ENCODE measurements around the gene FTCD. TPM values are rescaled to one million over a fixed set of nuclear protein-coding genes. Genes with fewer than 3 reads are reported as not detected.
"Not testable (repeated sequence)": the region's sequence is repeated elsewhere in the genome, so short reads cannot be mapped to it uniquely, and the experiment has no call there.

FTCD gene, protein sequence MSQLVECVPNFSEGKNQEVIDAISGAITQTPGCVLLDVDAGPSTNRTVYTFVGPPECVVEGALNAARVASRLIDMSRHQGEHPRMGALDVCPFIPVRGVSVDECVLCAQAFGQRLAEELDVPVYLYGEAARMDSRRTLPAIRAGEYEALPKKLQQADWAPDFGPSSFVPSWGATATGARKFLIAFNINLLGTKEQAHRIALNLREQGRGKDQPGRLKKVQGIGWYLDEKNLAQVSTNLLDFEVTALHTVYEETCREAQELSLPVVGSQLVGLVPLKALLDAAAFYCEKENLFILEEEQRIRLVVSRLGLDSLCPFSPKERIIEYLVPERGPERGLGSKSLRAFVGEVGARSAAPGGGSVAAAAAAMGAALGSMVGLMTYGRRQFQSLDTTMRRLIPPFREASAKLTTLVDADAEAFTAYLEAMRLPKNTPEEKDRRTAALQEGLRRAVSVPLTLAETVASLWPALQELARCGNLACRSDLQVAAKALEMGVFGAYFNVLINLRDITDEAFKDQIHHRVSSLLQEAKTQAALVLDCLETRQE
- polyA plus RNA-seq (ENCODE audit: insufficient read length in 12 of 12), result 1 to 10 TPM in 7 of 12 donors, under 1 TPM in 3, not detected in 2; 0.13 to 2.8 (median 1.6) TPM
- long read RNA-seq, donor 1, result 0 reads
- long read RNA-seq, donor 2, result 0 reads
- long read RNA-seq, donor 3, result 0 reads
- long read RNA-seq, donor 4, result 0 reads
- long read RNA-seq, donor 5, result 0 reads
- long read RNA-seq, donor 6, result 0 reads
- long read RNA-seq, donor 7, result 0 reads
- long read RNA-seq, donor 8, result 0 reads
- long read RNA-seq, donor 9, result 0 reads
- long read RNA-seq, donor 10, result 0 reads
- long read RNA-seq, donor 11, result 0 reads

DNA sequence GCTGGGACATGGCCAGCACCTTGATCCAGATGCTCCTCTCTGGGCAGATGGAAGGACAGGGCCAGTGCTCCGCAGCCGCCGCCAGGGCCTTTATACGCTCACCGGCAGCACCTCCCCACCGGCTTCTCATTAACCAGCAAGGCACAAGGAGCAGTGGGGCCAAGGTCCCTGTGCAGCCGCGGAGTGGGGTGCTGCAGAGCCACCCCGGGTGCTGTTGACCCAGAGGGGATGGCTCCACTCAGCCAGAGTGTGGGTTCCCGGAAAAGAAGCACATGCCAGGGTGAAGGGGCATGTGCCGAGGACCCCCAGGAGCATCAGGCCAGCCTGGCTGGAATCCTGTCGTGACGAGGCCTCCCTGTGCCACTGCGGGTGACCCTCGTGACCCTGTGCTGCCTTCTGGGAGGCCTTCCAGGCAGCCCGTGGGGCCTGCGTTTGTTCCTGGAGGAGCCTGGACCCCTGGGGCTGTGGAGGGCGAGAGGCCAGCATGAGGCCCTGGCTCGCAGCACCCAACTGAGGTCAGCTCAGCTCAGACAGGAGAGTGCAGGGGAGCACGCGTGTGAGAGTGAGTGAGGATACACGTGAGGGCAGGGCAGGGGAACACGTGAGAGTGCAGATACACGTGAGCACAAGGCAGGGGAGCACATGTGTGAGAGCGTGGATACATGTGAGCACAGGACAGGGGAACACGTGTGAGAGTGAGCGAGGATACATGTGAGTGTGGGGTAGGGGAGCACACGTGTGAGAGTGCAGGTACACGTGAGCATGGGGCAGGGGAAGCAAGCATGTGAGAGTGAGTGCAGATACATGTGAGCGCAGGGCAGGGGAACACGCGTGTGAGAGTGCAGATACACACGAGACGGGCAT lies at the start of gene FTCD:
FTCD (minus strand) TSS at position 66 of the 864 bp plus-strand sequence; CDS start at position 10, 56 bp downstream.
- DNase-seq, result no peak

DNA sequence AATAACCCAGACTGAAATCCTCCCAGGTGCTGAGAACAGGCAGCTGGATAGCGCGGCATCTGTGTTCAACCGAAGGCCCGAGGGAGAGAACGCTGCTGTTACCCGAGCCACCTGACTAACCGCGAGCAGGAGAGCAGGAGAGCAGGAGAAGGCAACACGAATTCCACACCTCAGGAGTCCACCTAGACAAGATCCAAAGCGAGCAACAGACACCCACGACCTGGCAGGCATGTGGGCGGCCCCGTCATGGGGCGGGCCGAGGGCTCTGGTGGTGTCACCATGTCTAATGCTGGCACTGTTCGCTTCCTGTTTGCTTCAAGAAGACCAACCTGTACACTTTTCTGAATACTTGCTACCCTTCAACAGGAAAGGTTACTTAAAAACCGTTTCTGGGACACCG lies 49.8 kb upstream of the FTCD start:
- no peak for DNase-seq

DNA sequence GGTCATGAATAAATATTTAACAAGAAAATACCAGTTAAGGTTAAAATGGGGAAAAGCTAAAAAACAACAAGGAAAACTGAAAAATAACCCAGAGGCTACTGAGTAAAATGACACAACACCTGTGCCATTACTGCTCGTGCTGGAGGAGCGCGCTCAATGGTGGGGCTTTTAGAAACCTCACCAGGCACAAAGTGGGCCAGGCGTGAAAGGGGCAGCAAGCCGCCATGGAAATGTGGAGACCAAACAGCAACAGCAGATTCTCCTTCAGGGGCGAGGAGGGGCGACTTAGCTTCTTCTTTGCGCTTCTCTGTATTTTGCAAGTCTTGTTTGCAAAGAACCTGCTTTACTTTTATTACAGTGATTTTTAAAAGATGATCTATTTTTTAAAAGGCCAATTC lies 47.8 kb upstream of the FTCD start:
- DNase-seq, result no peak

DNA sequence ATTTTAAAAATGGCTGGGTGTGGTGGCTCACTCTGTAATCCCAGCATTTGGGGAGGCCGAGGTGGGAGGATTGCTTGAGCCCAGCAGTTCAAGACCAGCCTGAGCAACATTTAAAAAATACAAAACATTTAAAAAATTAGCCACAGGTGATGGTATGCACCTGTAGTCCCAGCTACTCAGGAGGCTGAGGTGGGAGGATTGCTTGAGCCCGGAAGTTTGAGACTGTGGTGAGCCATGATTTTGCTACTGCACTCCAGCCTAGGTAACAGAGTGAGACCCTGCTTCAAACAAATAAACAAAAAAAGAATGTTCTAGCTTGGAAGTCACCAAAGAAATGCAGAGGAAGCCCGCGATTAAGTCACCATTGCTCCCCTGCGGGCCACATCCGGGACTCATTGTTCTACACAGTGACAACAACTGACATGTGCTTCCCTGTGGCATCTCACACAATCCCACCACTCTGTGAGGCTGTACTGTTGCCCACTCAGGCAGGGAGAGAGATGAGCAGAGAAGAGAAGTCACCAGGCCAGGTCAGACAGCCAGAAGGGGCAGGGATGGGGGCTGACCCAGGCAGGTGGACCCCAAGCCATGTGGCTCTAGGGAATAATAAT lies 47.3 kb upstream of the FTCD start:
- no peak for DNase-seq

DNA sequence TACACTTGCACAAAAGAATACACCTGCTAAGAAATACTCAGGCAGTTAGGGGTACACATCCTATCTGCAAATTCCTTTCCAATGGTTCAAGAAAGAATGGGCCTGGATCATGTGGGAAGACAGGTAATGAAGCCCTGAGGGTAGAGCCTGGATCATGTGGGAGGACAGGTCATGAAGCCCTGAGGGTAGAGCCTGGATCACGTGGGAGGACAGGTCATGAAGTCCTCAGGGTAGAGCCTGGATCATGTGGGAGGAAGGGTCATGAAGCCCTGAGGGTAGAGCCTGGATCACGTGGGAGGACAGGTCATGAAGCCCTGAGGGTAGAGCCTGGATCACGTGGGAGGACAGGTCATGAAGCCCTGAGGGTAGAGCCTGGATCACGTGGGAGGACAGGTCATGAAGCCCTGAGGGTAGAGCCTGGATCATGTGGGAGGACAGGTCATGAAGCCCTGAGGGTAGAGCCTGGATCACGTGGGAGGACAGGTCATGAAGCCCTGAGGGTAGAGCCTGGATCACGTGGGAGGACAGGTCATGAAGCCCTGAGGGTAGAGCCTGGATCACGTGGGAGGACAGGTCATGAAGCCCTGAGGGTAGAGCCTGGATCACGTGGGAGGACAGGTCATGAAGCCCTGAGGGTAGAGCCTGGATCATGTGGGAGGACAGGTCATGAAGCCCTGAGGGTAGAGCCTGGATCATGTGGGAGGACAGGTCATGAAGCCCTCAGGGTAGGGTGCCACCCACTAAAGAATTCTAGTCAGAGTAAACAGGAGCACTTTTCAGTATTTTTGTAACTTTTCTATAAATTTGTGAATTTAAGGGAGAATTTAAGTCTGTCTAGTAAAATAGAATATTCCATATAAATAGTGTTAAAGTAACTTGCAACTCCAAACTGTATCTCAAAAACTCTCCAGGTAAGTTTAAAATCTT lies 45.8 kb upstream of the FTCD start:
- not testable (repeated sequence) for DNase-seq

DNA sequence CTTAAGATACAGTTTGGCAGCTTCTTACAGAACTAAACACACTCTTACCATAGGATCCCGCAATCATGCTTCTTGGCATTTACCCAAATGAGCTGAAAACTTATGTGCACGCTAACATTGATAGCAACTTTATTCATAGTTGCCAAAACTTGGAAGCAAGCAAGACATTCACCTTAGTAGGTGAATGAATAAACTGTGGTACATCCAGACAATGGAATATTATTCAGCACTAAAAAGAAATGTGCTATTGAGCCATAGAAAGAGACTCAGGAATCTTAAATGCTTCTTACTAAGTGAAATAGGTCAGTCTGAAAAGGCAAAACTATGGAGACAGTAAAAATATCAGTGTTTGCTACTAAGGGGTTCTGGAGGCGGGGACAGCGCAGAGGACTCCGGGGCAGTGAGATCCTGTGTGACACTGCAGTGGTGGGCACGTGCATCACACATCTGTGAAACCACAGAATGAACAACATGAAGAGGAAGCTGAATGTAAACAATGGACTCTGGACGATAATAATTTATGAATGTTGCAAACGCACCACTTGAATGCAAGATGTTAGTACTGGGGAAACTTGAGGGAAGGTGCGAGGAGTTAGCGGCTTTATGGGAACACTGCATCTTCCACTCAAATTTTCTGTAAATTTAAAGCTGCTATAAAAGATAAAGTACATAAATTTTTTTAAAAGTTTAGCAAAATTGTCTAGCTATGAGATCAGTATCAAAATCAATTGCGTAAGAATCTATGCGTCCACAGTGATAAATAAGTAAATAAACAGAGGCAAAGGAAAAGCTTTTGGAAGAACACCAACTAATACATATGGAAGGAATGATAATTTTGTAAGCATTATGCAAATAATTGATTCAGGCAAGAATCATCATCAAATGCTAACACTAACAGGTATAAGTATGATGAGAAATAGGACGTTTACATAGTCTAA lies 44.3 kb upstream of the FTCD start:
- no peak for DNase-seq

DNA sequence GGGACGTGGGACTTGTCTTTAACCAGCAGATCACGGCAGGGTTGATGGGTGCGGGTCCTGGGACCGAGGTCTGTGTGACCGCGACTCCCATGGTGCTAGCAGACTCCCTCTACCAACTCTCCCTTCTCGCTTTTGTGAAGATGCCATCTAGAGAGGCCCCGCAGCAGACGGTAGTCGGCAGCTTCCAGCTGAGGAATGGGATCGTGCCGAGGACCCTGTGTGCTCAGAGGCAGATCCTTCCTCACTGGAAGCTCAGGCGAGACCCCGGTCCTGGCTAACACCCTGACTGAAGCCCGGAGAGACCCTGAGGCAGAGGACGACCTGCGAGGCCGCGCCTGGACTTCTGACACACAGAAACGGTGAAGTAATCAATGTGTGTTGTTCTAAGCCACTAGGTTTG lies 41.4 kb upstream of the FTCD start:
- no peak for DNase-seq

DNA sequence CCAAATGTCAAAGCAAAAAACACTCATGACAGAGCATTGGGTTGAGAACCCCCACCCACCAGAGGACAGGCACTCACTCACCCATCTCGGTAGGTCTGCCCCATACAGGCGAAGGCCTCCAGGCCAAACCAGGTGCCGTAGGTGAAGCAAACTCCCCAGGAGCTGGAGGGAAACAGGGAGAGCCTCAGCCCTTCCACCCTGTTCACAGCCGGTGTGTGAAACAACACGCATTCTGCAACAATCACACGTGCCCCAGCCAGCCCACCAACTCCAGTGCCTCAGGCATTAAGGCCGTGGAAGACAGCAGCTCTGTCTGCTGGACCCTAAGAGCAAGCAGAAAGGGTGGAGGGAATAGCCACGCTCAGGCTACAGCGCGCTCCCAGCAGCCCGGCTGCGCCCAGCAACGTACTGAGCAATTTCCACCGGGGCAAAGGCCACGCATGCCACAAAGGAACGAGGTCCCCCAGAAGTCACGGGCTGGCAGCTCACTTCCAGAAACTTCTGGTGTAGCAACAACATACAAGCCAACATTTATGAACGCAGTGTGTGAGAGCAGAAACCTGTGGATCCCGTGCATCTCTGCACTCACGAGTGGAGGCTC lies 40.3 kb upstream of the FTCD start:
- DNase-seq, result no peak

DNA sequence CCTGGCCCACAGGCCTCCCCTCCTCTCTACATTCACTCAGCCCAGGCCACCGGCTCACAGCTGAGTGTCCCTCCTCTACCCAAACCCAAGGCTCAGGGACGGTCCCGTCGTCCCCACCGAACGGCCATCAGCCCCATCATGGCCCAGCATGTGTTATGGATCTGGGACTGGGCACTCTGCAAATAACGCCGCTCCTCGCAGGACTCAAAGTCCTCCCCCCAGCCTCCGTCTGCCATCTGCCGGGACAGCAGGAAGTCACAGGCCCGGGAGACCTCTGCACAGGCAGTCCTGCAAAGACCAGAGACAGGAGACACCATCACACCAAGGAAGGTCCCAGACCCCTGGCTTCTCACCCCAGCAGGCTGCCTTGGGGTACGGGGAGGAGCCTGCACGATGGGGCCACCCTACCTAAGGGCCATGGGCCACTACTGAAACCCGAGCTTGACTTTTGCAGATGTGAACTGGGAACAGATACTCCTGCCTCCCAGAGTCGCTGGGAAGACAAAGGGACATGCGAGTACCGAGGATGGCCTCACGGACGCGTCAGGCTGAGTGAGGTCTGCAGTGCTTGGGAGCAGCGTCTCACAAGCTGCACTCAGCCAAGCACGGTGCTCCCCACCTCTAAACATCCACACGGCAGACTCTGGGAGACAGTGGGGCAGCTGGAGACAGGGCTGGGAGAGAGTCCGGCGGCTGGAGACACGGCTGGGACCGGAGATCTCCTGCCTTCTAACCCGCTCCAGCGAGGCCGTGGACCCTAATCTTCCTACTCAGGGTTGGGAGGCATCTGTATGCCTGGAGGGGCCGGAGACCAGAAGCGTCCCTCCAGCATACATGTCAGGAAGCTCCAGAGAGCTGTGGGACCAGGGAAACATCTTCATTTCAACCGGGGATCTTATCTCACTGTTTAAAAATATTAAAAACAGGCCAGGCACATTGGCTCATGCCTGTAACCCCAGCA lies 39.3 kb upstream of the FTCD start:
- no peak for DNase-seq

DNA sequence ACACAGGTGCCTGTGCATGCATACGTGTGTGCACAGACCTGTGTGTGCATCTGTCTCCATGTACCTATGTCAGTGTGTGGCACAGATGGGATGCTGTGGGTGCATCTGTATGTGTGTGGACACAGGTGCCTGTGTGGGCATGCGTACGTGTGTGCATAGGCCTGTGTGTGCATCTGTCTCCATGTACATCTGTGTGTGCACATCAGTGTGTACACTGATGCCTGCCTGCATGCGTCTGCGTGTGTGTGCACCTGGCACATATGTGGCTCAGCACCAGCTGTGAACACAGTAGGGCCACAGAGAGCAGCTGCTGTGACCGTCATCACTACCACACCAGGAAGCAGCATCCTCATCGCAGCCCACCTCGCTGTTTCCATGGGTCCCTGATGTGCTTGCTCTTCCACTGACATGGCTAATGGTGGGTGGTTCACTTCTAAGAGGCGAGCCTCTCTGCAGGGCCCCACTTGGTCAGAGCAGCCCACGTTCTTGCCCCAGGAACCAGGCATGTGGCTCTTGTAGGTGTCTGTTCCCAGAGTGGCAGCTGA lies 38.5 kb upstream of the FTCD start:
- no peak for DNase-seq

DNA sequence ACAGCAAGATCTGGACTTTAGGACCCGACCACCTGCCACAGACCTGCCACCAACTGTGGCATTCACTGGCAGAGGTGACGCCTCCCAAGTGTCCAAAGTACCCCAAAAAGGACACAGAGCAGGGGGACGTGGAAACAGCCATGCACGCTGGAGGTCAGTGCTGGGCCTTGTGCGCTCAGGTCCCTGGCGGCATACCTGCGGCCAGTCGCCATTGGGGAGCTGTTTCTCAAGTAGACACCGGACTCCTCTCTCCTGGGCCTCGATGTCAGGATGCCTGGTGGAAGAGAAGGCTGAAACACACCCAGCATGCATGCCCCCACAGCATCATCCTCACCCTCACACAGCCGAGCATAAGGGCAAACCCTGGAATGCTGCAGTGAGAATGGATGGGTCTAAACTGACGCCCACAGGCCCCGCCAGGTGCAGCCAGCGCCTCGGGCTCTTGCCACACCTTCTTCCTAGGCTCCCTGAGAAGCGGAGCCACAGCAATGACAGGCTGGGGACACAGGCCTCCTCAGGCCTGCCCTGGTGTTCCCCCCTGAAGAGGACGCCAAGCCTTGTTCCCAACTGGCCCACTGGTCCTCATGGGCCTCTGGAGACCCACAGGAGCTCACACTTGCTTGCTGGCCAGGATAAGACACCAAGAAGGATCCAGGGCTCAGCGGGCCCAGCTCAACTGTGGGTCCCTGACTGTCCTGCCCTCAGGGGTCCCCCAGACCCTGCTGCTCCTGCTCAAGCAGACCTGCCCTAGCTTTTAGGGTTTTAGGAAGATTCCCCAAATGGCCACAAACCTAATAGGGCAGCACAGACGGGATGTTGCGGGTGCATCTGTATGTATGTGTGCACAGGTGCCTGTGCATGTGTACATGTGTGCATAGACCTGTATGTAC lies 36.6 kb upstream of the FTCD start:
- DNase-seq, result no peak

DNA sequence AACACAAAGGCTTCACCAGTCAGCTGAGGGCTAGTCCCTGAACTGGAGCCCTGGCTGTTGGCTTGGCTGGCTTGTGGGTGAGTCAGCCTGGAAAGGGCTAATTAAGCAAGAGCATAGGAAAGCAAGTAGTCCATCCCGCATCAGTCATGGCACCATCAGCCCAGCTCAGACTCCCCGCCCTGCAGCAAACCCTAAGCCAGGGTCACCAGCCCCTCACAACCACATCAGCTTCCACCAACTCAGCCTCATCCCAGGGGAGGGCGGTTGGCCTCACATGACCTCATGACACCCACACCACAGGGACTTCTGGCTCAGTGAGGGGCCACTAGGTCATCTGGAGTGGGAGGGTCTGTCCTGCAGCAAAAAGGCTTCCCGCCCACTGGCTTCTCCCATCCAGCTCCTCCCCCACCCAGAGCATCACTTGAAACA lies 35.9 kb upstream of the FTCD start:
- no peak for DNase-seq

DNA sequence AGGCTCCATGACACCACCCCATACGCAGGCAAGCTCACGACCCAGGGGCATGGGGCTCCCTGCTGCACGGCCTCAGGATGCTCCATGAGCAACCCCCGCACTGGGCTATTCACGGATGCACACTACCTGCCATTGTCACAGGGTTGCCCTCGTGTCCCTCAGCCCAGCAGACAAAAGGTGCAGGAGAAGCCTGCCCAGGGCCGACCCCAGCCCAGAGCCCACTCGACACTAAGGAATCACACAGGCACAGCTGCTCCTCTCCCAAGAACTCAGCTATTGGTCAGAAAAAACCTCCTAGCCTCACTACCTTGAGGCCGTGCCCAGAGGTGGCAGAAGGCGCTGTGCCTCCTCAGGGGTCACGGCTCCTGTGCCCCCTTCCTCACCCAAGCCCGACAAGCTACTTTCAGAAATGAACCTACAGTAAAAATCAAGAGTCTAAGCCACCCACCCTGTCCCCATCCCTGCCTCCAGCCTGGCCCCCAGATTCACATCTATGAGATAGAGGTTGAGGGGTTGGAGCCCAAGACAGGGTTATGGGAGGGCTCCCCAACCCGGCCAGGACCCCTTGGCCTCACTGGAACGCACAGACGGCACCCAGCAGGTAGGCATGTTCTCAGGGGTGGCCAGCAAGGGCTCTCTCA lies 35.2 kb upstream of the FTCD start:
- no peak for DNase-seq

DNA sequence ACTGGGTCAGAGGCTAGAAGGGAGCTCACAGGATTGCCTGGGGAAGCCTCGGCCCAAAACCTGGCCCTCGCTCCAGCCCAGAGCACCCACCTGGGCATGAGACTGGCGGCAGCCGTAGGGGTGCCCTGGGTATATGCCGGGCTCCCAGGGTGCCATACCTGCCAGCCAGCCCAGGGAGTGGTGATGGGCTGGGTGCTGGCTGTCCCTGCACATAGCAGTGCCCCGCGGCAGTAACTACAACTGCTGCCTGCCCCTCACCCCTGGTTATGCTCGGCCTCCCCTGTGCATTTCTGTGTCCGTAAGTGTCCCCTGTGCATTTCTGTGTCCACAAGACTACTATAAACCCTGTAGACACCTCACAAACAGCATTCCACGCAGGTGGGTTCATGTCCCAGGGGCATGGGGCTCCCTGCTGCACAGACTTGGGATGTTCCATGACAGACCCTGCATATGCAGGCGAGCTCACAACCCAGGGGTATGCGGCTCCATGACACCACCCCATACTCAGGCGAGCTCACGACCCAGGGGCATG lies 34.6 kb upstream of the FTCD start:
- DNase-seq, result no peak

DNA sequence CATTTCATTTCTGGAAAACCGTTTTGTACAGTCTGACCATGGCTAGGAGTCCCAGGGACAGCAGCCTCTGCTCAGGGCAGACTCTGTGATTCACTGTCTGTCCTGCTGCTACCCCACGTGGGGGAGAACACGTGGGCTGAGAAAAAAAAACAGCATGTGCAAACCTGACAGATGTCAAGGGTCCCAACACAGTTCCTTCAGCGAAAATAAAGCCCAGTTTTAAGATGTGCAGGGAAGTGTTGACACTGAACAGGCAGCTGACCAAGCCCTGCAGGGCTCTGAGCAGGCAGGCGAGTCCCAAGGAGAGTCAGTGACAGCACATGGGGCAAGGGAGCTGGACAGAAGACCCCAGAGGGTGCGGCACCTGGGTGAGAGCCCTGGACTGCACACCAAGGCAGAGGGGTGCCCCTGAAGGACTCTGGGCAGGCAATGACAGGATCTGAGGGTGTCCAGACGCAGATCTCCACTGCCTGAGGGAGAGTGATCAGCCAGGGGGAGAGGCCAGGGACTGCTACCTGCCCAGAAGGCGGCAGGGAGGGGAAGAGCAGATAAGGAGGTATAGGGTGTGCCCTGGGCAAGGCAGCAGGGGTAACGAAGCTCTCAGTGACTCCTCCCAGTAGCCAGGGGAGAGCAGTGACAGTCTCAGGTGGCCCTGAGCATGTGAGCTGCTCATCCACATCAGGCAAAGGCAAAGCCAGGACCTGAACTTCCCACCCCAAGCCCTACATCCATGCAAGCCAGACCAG lies 34.0 kb upstream of the FTCD start:
- DNase-seq, result no peak

Data from muscle of arm (tissue), 14 donors.